Measurements from ENCODE around the gene INPP4A.
"Not testable (repeated sequence)": the region's sequence is repeated elsewhere in the genome, so short reads cannot be mapped to it uniquely, and the experiment has no call there.

The INPP4A gene

DNA sequence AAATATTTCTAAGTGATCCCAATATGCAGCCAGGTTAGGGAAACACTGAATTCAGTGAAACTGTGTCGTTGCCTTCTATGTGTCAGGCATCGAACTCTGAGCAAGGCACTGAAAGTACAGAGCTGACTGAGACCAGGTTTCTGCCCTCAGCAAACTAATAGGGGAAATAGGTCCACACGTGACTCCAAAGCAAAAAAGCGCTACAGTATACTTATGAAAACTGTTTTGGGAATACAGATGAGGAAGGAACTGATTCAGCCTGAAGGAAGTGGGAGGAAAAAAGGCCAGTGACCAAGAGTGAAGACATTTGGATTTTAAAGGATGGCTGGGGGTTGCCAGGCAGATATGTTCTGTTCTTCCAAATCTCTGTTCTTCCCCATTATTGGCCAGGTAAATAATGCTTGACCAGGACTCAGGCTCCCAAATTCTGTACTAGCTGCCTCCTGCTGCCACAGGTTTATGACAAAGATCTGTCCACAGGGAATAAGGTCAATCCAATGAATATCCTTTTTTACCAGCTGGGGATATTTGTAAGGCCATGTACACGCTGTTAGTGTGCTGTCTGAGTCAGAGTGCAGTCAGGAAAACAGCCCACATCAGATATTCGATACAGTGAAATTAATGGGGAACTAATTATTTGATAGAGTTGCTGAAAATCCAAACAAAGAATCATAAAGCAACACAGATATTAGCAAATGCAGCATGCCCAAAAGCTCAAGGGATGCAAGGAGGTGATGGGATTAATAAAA lies 24.5 kb upstream of the INPP4A start:
- TF ChIP-seq, protein P1, sequence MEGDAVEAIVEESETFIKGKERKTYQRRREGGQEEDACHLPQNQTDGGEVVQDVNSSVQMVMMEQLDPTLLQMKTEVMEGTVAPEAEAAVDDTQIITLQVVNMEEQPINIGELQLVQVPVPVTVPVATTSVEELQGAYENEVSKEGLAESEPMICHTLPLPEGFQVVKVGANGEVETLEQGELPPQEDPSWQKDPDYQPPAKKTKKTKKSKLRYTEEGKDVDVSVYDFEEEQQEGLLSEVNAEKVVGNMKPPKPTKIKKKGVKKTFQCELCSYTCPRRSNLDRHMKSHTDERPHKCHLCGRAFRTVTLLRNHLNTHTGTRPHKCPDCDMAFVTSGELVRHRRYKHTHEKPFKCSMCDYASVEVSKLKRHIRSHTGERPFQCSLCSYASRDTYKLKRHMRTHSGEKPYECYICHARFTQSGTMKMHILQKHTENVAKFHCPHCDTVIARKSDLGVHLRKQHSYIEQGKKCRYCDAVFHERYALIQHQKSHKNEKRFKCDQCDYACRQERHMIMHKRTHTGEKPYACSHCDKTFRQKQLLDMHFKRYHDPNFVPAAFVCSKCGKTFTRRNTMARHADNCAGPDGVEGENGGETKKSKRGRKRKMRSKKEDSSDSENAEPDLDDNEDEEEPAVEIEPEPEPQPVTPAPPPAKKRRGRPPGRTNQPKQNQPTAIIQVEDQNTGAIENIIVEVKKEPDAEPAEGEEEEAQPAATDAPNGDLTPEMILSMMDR (IDR thresholded peaks at IDR 0.05; ENCODE audit: insufficient read depth, low read depth, low read length, missing control alignments): no peak
- H3K4me3 ChIP-seq (ENCODE audit: low read depth, low read length): no peak overlapping the region
- no peak for DNase-seq (ENCODE audit: low read depth)

DNA sequence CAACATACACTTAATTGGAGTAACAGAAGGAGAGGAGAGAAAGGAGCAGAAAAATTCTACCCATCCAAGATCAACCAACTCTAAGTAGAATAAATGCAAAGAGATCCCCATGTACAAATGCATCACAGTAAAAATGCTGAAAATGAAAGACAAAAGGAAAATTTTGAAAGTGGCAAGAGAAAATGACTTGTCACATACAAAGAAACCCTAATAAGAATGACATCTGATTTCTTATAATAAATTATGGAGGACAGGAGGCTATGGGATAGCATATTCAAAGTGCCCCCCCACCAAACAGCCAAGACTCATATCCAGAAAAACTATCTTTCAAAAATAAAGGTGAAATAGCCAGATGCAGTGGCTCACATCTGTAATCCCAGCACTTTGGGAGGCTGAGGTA lies 22.2 kb upstream of the INPP4A start:
- TF ChIP-seq, protein P1 (IDR thresholded peaks at IDR 0.05; ENCODE audit: insufficient read depth, low read depth, low read length, missing control alignments): no peak
- no peak for DNase-seq (ENCODE audit: low read depth)
- H3K4me3 ChIP-seq (ENCODE audit: low read depth, low read length): no peak overlapping the region

DNA sequence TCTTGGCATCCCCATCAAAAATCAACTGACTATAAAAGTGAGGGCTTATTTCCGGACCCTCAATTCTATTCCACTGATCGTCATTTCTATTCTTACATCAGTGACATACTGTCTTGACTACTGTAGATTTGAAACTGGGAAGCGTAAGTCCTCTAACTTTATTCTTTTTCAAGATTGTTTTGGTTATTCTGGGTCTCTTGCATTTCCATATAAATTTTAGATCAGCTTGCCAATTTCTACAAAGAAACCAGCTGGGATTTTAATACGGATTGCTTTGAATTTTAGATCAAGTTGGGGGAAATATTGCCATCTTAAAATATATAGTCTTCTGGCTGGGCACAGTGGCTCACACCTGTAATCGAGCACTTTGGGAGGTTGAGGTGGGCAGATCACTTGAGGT lies 17.9 kb upstream of the INPP4A start:
- TF ChIP-seq, protein P1 (IDR thresholded peaks at IDR 0.05; ENCODE audit: insufficient read depth, low read depth, low read length, missing control alignments): no peak

DNA sequence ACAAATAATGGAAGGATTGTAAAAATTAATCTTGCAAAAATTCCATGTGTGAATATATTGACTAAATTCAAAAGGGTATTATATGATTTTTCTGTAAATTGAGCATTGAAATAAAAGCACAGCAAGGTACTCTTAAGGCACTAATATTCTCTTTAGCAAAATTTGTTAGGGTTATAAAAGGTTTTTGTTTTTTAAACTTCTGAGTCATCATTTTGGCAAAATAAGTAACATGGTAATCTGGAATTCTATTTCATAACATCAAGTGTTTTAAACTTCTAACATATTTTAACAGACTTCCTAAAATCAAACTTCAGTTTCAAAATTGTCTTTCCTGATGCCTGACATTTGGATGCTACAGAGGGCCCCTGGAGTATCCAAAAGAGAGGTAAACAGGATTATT lies 12.5 kb upstream of the INPP4A start:
- DNase-seq (ENCODE audit: low read depth): no peak
- no peak overlapping the region for H3K4me3 ChIP-seq (ENCODE audit: low read depth, low read length)
- TF ChIP-seq, protein P1 (IDR thresholded peaks at IDR 0.05; ENCODE audit: insufficient read depth, low read depth, low read length, missing control alignments): no peak

More for the DNA sequence above, 17.9 kb upstream of the INPP4A start:
- no peak overlapping the region for H3K4me3 ChIP-seq (ENCODE audit: low read depth, low read length)
- DNase-seq (ENCODE audit: low read depth): no peak

DNA sequence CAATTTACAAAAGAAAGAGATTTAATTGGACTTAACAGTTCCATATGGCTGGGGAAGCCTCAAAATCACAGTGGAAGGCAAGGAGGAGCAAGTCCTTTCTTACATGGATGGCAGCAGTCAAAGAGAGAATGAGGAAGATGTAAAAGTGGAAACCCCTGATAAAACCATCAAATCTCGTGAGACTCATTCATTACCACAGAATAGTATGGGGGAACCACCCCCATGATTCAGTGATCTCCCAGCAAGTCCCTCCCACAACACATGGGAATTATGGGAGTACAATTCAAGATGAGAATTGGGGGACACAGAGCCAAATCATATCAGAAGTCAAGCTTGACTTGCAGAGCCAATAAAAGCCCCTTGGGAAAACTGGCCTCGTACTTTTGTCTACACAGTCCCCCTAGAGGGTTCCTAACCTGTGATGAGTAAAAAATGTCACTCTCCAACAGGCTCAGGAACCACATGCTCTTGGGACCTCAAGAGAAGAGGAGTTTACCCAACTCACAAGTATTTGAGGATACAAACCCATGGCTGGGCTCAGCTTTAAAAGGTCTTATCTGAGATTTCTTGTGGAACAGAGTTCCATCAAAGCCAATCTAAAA lies 11.2 kb upstream of the INPP4A start:
- TF ChIP-seq, protein P1 (IDR thresholded peaks at IDR 0.05; ENCODE audit: insufficient read depth, low read depth, low read length, missing control alignments): no peak
- no peak overlapping the region for H3K4me3 ChIP-seq (ENCODE audit: low read depth, low read length)
- DNase-seq (ENCODE audit: low read depth): no peak

DNA sequence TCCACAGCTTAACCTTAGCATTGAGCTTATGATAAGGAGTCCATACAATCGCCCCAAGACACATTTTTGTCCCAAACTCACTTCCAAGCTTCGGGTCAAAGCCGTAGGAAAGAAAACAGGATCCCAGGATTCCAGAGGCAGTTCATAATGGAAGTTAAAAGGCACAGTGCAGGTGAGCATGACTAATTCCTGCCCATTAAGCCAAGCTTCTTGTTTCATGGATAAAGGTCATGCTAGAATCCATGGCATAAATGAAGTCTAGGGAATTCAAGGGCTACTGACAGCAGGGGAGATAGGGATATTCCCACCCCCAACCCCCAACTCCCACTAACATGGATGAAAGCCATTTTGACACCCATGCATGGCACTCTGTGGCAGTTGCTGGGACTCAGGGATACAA lies 10.2 kb upstream of the INPP4A start:
- no peak for DNase-seq (ENCODE audit: low read depth)
- TF ChIP-seq, protein P1 (IDR thresholded peaks at IDR 0.05; ENCODE audit: insufficient read depth, low read depth, low read length, missing control alignments): no peak

DNA sequence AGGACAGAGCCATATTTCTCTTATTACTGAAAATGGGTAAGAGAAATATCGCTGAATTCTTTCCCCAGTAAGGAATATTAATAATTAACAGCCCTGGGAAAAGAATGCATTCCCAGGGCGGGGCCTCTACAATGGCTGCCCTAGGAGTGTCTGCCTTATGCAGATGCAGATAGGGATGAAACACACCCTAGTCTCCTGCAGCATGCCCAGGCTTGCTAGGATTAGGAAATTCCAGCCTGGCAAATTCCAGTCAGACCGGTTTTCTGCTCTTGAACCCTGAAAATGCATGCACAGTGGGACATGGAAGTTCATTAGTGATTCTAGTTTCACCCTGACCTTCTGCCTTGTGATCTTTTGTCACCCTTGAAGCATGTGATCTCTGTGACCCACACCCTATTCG lies 9.0 kb upstream of the INPP4A start:
- not testable (repeated sequence) for DNase-seq (ENCODE audit: low read depth); H3K4me3 ChIP-seq (ENCODE audit: low read depth, low read length)

More for the DNA sequence above, 10.2 kb upstream of the INPP4A start:
- no peak overlapping the region for H3K4me3 ChIP-seq (ENCODE audit: low read depth, low read length)

Measured in GM12865 (cell line).